Tibial nerve (tissue), 3 donors: ENCODE results near the gene FYB1.

Experiments used
- POLR2A ChIP-seq, 2 donors: fragments of 450-650 bp; IDR thresholded peaks; one replicate each; pipeline ENCODE4 v1.6.1; 2017; ENCODE audit warnings: antibody characterized with exemption in 2 of 2, mild to moderate bottlenecking in 2 of 2, moderate library complexity in 2 of 2
- TF ChIP-seq, protein P1 (sequence below), 5 experiments: fragments of 200-600 bp in 3 of 5; fragments of 450-650 bp in 2 of 5; sonication (generic) in 3 of 5; IDR thresholded peaks; one replicate each; pipeline ENCODE4 v1.5.1; 2016 to 2019; ENCODE audit warnings: antibody characterized with exemption in 5 of 5, mild to moderate bottlenecking in 3 of 5, moderate library complexity in 2 of 5

DNA sequence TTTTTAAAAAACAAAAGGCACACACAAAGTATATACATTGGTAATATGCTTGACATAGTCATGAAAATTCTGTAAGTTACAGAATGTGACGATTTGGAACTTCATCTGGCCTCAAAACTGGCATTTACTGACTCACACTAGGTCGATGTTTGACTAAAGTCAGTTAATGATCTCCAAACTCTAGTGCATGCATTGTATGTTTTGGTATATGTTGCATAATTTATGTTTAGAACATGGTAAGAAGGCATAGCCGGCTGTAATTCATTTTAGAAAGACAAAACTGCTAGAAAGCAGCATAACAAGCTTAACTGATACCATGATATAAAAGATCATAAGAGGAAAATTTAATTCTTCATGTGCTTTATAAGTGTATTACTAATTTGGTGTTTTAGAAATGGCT, 86.6 kb downstream of the FYB1 start:
- TF ChIP-seq, protein P1, sequence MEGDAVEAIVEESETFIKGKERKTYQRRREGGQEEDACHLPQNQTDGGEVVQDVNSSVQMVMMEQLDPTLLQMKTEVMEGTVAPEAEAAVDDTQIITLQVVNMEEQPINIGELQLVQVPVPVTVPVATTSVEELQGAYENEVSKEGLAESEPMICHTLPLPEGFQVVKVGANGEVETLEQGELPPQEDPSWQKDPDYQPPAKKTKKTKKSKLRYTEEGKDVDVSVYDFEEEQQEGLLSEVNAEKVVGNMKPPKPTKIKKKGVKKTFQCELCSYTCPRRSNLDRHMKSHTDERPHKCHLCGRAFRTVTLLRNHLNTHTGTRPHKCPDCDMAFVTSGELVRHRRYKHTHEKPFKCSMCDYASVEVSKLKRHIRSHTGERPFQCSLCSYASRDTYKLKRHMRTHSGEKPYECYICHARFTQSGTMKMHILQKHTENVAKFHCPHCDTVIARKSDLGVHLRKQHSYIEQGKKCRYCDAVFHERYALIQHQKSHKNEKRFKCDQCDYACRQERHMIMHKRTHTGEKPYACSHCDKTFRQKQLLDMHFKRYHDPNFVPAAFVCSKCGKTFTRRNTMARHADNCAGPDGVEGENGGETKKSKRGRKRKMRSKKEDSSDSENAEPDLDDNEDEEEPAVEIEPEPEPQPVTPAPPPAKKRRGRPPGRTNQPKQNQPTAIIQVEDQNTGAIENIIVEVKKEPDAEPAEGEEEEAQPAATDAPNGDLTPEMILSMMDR (IDR thresholded peaks at IDR 0.05), result no peak
- no peak for TF ChIP-seq POLR2A (IDR thresholded peaks at IDR 0.05)
